HG02763 (cell line): ENCODE data around the gene MYMK.

ENCODE experiments used
- ATAC-seq: cut with Tn5 transposase; IDR thresholded peaks from one replicate; pipeline ENCODE4 v1.9.1; 2021; ENCODE audit warnings: mild to moderate bottlenecking, moderate library complexity; ENCODE audit not compliant: unreplicated experiment

MYMK gene

GRCh38 chr9:133536080-133536479, 11.3 kb upstream of the MYMK start:
- no peak for ATAC-seq

GRCh38 chr9:133535306-133535877, 10.6 kb upstream of the MYMK start:
- ATAC-seq = no peak

- ATAC-seq = no peak
Observed at GRCh38 chr9:133534346-133535291, 9.9 kb upstream of the MYMK start, which contains the start of gene ADAMTSL2. Gene ADAMTSL2, plus strand, starts transcription at chr9:133534704. Its CDS starts 2,009 bp downstream, at chr9:133536713.

GRCh38 chr9:133533857-133534256, 9.1 kb upstream of the MYMK start:
- no peak for ATAC-seq

GRCh38 chr9:133532937-133533668, 8.3 kb upstream of the MYMK start:
- no peak for ATAC-seq

GRCh38 chr9:133531293-133531692, 6.5 kb upstream of the MYMK start:
- no peak for ATAC-seq

- ATAC-seq = no peak
Observed at GRCh38 chr9:133529874-133530273, 5.1 kb upstream of the MYMK start.

GRCh38 chr9:133529457-133529856, 4.7 kb upstream of the MYMK start:
- ATAC-seq = no peak

GRCh38 chr9:133528876-133529241, 4.1 kb upstream of the MYMK start:
- ATAC-seq = no peak

GRCh38 chr9:133528001-133528875, 3.5 kb upstream of the MYMK start:
- no peak for ATAC-seq

GRCh38 chr9:133527444-133527920, 2.7 kb upstream of the MYMK start:
- no peak for ATAC-seq

- ATAC-seq = no peak
Observed at GRCh38 chr9:133526721-133527321, 2.1 kb upstream of the MYMK start.

- no peak for ATAC-seq
Observed at GRCh38 chr9:133525677-133526076, 918 bp upstream of the MYMK start.

GRCh38 chr9:133524146-133524545, 613 bp downstream of the MYMK start:
- ATAC-seq = no peak

GRCh38 chr9:133523106-133523505, 1.7 kb downstream of the MYMK start:
- no peak for ATAC-seq

GRCh38 chr9:133522073-133522910, 2.5 kb downstream of the MYMK start:
- ATAC-seq = no peak

- no peak for ATAC-seq
Observed at GRCh38 chr9:133521122-133522072, 3.4 kb downstream of the MYMK start.
